Dendritic cell treated with granulocyte-macrophage colony-stimulating factor and Interleukin-4, amounts not matched to agents 40 ng/mL and 50 ng/mL, for 4 days (primary cell): ENCODE data around the gene SERPINB6.
"Not testable (repeated sequence)": the region's sequence is repeated elsewhere in the genome, so short reads cannot be mapped to it uniquely, and the experiment has no call there.

ENCODE experiments used
- H3K27ac Mint-ChIP-seq: one replicate; pipeline ENCODE4 v1.8.0; 2022; ENCODE audit warnings: mild to moderate bottlenecking, mixed read lengths
- H3K27me3 Mint-ChIP-seq: one replicate; pipeline ENCODE4 v1.8.0; 2022; ENCODE audit warnings: mild to moderate bottlenecking, mixed read lengths
- H3K36me3 Mint-ChIP-seq: one replicate; pipeline ENCODE4 v1.8.0; 2022; ENCODE audit warnings: low read depth, mixed read lengths
- H3K4me1 Mint-ChIP-seq: one replicate; pipeline ENCODE4 v1.8.0; 2022; ENCODE audit warnings: low read depth, mixed read lengths
- H3K4me3 Mint-ChIP-seq: one replicate; pipeline ENCODE4 v1.8.0; 2022; ENCODE audit warnings: mild to moderate bottlenecking, moderate library complexity, mixed read lengths
- H3K9me3 Mint-ChIP-seq: one replicate; pipeline ENCODE4 v1.8.0; 2022; ENCODE audit warnings: mixed read lengths
- intact Hi-C: fragments of 100-400 bp; cut with micrococcal nuclease; formaldehyde crosslinking; loops from one replicate; pipeline ENCODE4 v1.15.0; 2022

The SERPINB6 gene

GRCh38 chr6:3007571-3007970 is 36.2 kb upstream of the SERPINB6 start:
- Mint-ChIP-seq H3K9me3 (peaks cover 27% of the 10 kb centered on the region), H3K27me3 (no peaks in the 10 kb centered on the region), H3K4me1 (peaks cover 22% of the 10 kb centered on the region), H3K27ac (no peak overlapping the region), H3K4me3 (no peak overlapping the region), H3K36me3 (peaks cover 99% of the 10 kb centered on the region)
- intact Hi-C loops, result no loop called here

GRCh38 chr6:3006476-3006875 is 35.1 kb upstream of the SERPINB6 start:
- Mint-ChIP-seq H3K9me3 (peaks cover 17% of the 10 kb centered on the region), H3K27me3 (no peaks in the 10 kb centered on the region), H3K4me1 (peaks cover 32% of the 10 kb centered on the region), H3K27ac (no peak overlapping the region), H3K36me3 (peaks cover 97% of the 10 kb centered on the region), H3K4me3 (no peak overlapping the region)
- intact Hi-C loops, result no loop called here

GRCh38 chr6:3005874-3006273 is 34.5 kb upstream of the SERPINB6 start:
- Mint-ChIP-seq H3K36me3 (peaks cover 91% of the 10 kb centered on the region), H3K27me3 (no peaks in the 10 kb centered on the region), H3K4me1 (peaks cover 33% of the 10 kb centered on the region), H3K27ac (no peak overlapping the region), H3K9me3 (peaks cover 11% of the 10 kb centered on the region), H3K4me3 (no peak overlapping the region)
- intact Hi-C loops, result no loop called here

GRCh38 chr6:3005077-3005476 is 33.7 kb upstream of the SERPINB6 start:
- Mint-ChIP-seq H3K27me3 (no peaks in the 10 kb centered on the region), H3K27ac (no peak overlapping the region), H3K9me3 (peaks cover 3% of the 10 kb centered on the region), H3K36me3 (peaks cover 85% of the 10 kb centered on the region), H3K4me1 (peaks cover 33% of the 10 kb centered on the region), H3K4me3 (no peak overlapping the region)
- intact Hi-C loops, result no loop called here

GRCh38 chr6:3003226-3003625 is 31.9 kb upstream of the SERPINB6 start:
- H3K27ac Mint-ChIP-seq, H3K27me3 Mint-ChIP-seq, H3K9me3 Mint-ChIP-seq, intact Hi-C loops, H3K4me3 Mint-ChIP-seq: not testable (repeated sequence)
- peaks cover 71% of the 10 kb centered on the region for H3K36me3 Mint-ChIP-seq
- peaks cover 45% of the 10 kb centered on the region for H3K4me1 Mint-ChIP-seq

GRCh38 chr6:3001773-3002293 is 30.5 kb upstream of the SERPINB6 start:
- no peak overlapping the region for H3K4me3 Mint-ChIP-seq
- no peaks in the 10 kb centered on the region for H3K9me3 Mint-ChIP-seq
- intact Hi-C loops, result loop anchor here (1.0 kb wide), 1 partner anchor 21 kb away; no protein-coding TSS in a partner anchor
- peaks cover 48% of the 10 kb centered on the region for H3K4me1 Mint-ChIP-seq
- peaks cover 62% of the 10 kb centered on the region for H3K36me3 Mint-ChIP-seq
- H3K27me3 Mint-ChIP-seq, result no peaks in the 10 kb centered on the region
- H3K27ac Mint-ChIP-seq, result no peak overlapping the region

- H3K4me1 Mint-ChIP-seq, result peaks cover 43% of the 10 kb centered on the region
- H3K27me3 Mint-ChIP-seq, result peaks cover 1% of the 10 kb centered on the region
- H3K27ac Mint-ChIP-seq, result no peak overlapping the region
- intact Hi-C loops, result no loop called here
- H3K9me3 Mint-ChIP-seq, result no peaks in the 10 kb centered on the region
- H3K36me3 Mint-ChIP-seq, result peaks cover 59% of the 10 kb centered on the region
- peak overlapping the region; percentile 90 for H3K4me3 Mint-ChIP-seq
Observed at GRCh38 chr6:3001146-3001772, 29.9 kb upstream of the SERPINB6 start.

- Mint-ChIP-seq H3K27ac (peak within 1 kb of the TSS; percentile 92), H3K36me3 (peaks cover 45% of the 10 kb centered on the region), H3K9me3 (no peaks in the 10 kb centered on the region), H3K4me1 (peaks cover 39% of the 10 kb centered on the region), H3K27me3 (peaks cover 1% of the 10 kb centered on the region), H3K4me3 (peak within 1 kb of the TSS; percentile 90)
- intact Hi-C loops, result loop anchor here (1.0 to 10.0 kb wide), 2 partner anchors 53 to 255 kb away; partner anchors contain the start of gene PSMG4
Observed at GRCh38 chr6:2999618-3000557, 28.5 kb upstream of the SERPINB6 start, which contains the start of gene NQO2. Gene NQO2 (plus strand): TSS chr6:2999894. CDS start chr6:3006553, 6,659 bp downstream.

GRCh38 chr6:2998998-2999617 is 27.7 kb upstream of the SERPINB6 start:
- Mint-ChIP-seq H3K4me3 (peak overlapping the region; percentile 75), H3K27me3 (peaks cover 1% of the 10 kb centered on the region), H3K27ac (peak overlapping the region; percentile 92), H3K9me3 (no peaks in the 10 kb centered on the region), H3K4me1 (peaks cover 33% of the 10 kb centered on the region), H3K36me3 (peaks cover 42% of the 10 kb centered on the region)
- intact Hi-C loops, result loop anchor here (1.0 to 10.0 kb wide), 2 partner anchors 54 to 256 kb away; partner anchors contain the start of gene PSMG4

GRCh38 chr6:2998249-2998997 is 27.1 kb upstream of the SERPINB6 start:
- not testable (repeated sequence) for H3K27ac Mint-ChIP-seq, H3K27me3 Mint-ChIP-seq, H3K9me3 Mint-ChIP-seq
- H3K4me1 Mint-ChIP-seq, result peaks cover 33% of the 10 kb centered on the region
- peak overlapping the region; percentile 75 for H3K4me3 Mint-ChIP-seq
- intact Hi-C loops, result loop anchor here (10.0 kb wide), 1 partner anchor 256 kb away; the partner anchor contains the start of gene PSMG4
- H3K36me3 Mint-ChIP-seq, result peaks cover 40% of the 10 kb centered on the region

- H3K27me3 Mint-ChIP-seq, result peaks cover 1% of the 10 kb centered on the region
- H3K4me1 Mint-ChIP-seq, result peaks cover 21% of the 10 kb centered on the region
- peaks cover 23% of the 10 kb centered on the region for H3K36me3 Mint-ChIP-seq
- no peak overlapping the region for H3K27ac Mint-ChIP-seq
- H3K9me3 Mint-ChIP-seq, result no peaks in the 10 kb centered on the region
- intact Hi-C loops, result loop anchor here (10.0 kb wide), 1 partner anchor 261 kb away; the partner anchor contains the start of gene PSMG4
- no peak overlapping the region for H3K4me3 Mint-ChIP-seq
Observed at GRCh38 chr6:2993755-2994317, 22.5 kb upstream of the SERPINB6 start.

- Mint-ChIP-seq H3K9me3 (no peaks in the 10 kb centered on the region), H3K27ac (no peak overlapping the region), H3K27me3 (peaks cover 1% of the 10 kb centered on the region), H3K4me1 (peaks cover 21% of the 10 kb centered on the region), H3K36me3 (peaks cover 33% of the 10 kb centered on the region), H3K4me3 (no peak overlapping the region)
- intact Hi-C loops, result loop anchor here (10.0 kb wide), 1 partner anchor 262 kb away; the partner anchor contains the start of gene PSMG4
Observed at GRCh38 chr6:2992330-2992979, 21.1 kb upstream of the SERPINB6 start.
